Uterus (tissue), 2 donors: ENCODE results near the gene ANKRD36.
"Not testable (repeated sequence)": the region's sequence is repeated elsewhere in the genome, so short reads cannot be mapped to it uniquely, and the experiment has no call there.

Experiments used
- POLR2A ChIP-seq, 2 donors: fragments of 450-650 bp; IDR thresholded peaks; one replicate each; pipeline ENCODE4 v1.6.1; 2016; ENCODE audit warnings: antibody characterized with exemption in 2 of 2, mild to moderate bottlenecking in 1 of 2, moderate library complexity in 1 of 2
- TF ChIP-seq, protein P1 (sequence below), 4 experiments: fragments of 200-600 bp in 2 of 4; fragments of 450-650 bp in 2 of 4; sonication (generic) in 2 of 4; IDR thresholded peaks; one replicate each; pipeline ENCODE4 v1.5.1; 2016 to 2019; ENCODE audit warnings: antibody characterized with exemption in 4 of 4, mild to moderate bottlenecking in 2 of 4, moderate library complexity in 1 of 4

DNA sequence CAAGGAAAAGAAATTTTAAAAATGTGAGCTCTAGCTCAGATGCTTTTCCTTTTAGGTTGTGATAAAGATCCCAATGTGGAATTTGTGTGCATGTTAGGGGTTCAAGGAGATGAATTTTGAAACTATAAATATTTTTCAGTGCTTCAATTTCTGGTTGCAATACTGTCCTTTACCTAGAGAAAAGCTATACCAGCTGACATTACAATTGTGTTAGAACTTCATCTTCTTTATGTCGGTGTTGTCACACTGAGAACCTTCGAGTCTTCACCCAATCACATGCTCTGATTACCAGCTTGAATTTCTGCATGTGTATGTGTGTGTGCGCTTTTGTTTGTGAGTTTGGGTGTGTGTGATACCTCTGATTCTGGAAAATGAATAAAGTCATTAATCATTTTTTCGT is 55.0 kb downstream of the ANKRD36 start:
- TF ChIP-seq, protein P1, sequence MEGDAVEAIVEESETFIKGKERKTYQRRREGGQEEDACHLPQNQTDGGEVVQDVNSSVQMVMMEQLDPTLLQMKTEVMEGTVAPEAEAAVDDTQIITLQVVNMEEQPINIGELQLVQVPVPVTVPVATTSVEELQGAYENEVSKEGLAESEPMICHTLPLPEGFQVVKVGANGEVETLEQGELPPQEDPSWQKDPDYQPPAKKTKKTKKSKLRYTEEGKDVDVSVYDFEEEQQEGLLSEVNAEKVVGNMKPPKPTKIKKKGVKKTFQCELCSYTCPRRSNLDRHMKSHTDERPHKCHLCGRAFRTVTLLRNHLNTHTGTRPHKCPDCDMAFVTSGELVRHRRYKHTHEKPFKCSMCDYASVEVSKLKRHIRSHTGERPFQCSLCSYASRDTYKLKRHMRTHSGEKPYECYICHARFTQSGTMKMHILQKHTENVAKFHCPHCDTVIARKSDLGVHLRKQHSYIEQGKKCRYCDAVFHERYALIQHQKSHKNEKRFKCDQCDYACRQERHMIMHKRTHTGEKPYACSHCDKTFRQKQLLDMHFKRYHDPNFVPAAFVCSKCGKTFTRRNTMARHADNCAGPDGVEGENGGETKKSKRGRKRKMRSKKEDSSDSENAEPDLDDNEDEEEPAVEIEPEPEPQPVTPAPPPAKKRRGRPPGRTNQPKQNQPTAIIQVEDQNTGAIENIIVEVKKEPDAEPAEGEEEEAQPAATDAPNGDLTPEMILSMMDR (IDR thresholded peaks at IDR 0.05): not testable (repeated sequence)
- TF ChIP-seq POLR2A (IDR thresholded peaks at IDR 0.05): not testable (repeated sequence)
